Activated T-cell treated with anti-CD3 and anti-CD28 coated beads for 1 hour (primary cell): ENCODE measurements around the gene GUCY1A2.
"Not testable (repeated sequence)": the region's sequence is repeated elsewhere in the genome, so short reads cannot be mapped to it uniquely, and the experiment has no call there.

ENCODE experiments used
- DNase-seq: peaks from one replicate; pipeline ENCODE4 v3.0.0-alpha.2; 2020; ENCODE audit warnings: low read depth

GUCY1A2 gene, protein sequence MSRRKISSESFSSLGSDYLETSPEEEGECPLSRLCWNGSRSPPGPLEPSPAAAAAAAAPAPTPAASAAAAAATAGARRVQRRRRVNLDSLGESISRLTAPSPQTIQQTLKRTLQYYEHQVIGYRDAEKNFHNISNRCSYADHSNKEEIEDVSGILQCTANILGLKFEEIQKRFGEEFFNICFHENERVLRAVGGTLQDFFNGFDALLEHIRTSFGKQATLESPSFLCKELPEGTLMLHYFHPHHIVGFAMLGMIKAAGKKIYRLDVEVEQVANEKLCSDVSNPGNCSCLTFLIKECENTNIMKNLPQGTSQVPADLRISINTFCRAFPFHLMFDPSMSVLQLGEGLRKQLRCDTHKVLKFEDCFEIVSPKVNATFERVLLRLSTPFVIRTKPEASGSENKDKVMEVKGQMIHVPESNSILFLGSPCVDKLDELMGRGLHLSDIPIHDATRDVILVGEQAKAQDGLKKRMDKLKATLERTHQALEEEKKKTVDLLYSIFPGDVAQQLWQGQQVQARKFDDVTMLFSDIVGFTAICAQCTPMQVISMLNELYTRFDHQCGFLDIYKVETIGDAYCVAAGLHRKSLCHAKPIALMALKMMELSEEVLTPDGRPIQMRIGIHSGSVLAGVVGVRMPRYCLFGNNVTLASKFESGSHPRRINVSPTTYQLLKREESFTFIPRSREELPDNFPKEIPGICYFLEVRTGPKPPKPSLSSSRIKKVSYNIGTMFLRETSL

DNA sequence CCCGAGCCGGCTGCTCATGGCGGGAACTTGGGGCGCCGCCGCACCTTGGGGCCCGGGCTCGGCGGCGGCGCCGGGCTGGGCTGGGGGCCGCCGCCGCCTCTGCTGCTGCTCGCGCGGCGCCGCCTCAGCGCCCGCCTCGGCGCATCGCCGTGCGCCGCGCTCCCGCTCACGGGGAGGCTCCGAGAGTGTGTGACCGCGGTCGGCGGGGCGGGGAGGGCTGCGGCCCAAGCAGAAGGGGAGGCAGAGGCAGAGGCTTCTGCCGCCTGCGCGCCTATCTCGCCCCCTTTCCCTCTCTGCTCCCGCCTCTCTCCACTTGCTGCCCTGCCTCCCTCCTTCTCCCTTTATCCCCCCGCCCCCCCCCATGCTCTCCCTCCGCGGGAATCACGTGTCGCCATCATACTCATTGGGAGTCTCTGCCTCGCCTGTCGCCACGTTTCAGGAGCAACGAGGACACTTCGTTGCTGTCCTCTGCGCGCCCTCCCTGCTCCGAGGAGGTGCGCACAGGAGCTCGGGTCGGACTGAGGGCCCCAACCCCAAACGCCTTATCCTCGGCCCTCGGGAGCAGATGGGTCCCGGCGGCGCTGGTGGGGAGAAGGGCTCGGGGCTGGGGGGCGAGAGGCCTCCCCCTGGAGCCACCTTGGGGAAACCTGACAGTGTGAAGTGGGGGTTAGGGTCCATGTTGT lies at the start of gene GUCY1A2:
Gene GUCY1A2, minus strand, starts transcription at position 258 of the 683 bp plus-strand sequence. CDS start 421 bp downstream, outside the sequence.
- DNase-seq = no peak

DNA sequence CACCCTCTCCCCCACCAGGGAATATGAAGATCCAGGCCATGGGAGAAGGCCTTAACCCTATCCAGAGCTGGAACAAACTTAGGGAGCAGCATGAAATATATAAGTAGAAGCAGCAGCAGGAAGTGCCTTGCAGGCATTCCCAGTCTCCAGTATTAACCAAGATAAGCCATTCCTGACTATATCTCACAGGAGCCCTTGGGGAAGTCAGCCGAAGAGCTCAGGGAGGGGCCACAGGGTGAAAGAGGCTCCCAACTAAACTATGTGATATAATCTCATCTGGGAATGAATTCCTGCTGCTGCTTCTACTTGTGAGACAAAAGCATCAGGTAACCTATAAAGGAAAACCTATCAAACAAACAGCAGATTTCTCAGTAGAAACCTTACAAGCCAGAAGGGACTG lies 36.1 kb upstream of the GUCY1A2 start:
- DNase-seq = no peak

DNA sequence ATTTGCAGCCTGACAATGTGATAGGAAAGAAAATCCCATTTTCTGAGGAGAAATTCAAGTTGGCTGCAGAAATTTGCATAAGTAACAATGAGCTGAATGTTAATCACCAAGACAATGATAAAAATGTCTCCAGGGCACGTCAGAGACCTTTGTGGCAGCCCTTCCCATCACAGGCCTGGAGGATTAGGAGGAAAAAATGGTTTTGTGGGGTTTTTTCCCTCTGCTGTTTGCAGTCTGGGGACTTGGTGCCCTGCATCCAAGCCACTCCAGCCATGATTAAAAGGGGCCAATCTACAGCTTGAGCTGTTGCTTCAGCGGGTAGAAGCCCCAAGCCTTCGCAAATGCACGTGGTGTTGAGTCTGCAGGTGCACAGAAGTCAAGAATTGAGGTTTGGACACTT lies 33.1 kb upstream of the GUCY1A2 start:
- DNase-seq = not testable (repeated sequence)

DNA sequence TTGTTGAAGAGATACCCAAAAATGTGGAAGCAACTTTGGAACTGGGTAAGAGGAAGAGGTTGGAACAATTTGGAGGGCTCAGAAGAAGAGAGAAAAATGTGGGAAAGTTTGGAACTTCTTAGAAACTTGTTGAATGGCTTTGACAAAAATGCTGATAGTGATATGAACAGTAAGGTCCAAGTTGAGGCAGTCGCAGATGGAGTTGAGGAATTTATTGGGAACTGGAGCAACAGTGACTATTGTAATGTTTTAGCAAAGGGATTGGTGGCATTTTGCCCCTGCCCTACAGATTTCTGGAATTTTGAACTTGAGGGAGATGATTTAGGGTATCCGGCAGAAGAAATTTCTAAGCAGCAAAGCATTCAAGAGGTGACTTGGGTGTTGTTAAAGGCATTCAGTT lies 32.6 kb upstream of the GUCY1A2 start:
- not testable (repeated sequence) for DNase-seq

DNA sequence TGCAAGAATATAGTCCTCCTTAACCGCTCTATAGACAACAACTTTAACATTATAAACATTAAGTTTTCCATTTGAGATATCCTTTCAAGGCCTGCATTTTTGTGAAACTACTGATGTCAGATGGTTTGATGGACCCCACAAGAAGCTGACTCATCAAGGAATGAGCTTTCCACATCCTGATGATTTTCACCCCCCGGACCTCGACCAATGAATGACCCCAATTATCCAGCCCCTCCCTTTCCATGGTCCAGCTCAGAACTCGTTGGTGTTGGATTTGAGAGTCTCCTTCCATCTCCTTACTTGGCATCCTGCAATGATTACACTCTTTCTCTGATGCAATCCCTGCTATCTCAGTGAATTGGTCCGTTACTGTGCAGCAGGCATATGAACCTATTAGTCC lies 31.8 kb upstream of the GUCY1A2 start:
- DNase-seq = no peak

DNA sequence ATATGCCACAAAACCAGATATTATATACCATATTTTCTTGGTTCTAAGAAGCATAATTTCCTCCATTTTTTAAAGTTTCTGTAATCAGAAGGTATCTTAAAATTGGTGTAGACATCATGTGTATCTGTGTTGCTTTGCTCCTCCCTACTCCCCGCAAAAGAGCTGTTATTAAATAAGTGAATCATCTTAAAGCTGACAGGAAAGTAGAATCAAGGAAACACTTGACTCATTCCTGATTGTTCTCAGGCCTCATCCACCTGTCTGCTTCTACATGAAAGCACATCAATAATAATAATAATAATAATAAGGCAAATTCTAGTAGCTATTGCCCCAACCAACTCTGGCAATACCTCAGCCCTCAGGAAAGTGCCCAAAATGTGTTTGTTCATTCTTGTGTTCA lies 26.2 kb upstream of the GUCY1A2 start:
- DNase-seq = no peak

DNA sequence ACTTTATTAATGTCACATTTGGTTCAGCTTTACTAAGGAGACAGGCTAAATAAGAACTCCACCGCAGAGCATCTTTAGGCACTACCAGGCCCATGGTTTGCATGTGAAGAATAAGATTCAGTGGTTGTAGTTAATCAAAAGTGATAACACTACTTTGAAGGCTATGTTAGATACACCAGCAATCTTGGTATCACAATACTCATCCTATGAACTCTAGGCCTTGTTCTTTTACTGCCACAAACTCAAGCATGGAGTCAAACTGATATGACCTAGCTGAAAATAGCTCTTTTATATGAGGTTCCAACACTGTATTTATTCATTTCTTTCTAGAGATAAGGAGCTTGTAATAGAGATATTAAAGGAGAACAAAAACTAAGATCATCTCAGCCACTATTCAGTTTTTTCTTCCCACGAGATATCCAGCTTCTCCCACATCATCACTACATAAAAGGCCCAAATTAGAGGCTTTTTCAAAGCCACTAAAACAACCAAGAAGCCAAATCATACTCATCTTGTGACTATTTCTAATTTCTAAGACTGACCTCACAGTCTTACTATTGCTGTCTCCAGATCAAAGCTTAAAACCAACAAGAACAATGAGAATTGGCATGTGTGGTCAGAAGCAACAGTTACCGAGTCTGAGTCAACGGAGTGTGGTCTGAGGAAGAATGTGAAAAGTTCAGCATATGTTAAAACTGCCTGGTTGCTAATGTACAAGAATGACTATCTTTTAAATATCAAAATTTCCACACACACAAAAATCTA lies 25.1 kb upstream of the GUCY1A2 start:
- DNase-seq = no peak

DNA sequence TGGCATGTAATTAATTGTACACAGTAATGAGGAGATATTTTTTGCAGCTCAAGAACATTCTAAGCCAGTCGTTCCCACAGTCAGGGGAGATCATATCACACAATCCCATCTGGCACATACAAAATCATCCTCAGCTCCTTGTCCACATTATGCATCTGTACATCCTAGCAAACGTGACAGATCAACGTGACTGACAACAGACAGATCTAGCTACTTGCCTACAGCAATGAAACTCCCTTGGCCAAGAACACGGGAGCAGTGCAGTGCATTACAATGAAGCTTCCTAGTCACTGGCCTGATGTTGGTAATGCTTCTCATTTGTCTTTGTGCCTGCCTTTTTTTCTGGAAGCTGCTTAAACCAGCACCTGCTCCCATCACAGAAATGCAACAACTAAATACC lies 24.5 kb upstream of the GUCY1A2 start:
- no peak for DNase-seq

DNA sequence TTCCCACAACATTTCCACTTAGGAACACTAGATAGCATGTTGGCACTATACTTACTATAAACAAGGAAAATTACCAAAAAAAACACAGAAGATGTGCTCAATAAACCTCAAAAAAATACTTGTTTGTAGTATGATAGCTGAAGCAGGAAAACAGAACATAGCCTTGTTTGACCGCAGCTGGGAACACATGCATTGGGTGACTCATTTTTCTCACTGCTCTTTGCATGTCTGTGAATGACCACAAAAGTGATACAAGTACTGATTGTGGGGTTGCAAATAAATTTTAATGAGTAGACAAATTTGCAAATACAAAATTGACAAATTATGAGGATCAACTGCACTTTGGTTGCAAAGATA lies 22.8 kb upstream of the GUCY1A2 start:
- no peak for DNase-seq

DNA sequence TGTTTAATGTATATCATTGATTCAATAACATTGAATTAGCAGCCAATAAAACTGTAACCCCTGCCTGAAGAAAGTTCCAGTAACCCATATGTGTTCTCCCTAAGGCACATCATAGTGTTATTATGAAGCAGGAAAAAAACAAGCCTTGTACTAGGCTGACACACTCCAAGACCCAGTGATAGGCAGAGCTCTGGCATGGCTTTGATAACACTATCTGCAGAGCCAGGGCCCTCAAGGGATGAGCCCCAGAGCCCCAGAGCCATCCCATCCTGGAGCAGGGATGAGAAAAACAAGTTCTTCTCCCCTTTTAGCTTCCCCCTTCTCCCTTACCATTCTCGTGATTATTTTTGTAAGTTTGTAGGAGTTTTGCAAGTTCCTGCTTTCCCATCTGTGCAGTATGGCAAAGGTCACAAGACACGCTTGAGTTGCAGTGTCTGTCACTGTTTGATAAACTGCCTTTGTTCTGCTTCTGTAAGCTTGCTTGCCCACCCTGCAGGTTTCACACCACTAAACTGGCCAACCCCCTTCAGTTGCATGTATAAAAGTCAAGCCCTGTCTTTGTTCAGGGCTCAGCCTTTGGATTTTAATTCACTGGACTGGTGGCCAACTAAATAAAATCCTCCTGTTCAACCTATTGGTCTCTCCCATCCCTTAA lies 22.3 kb upstream of the GUCY1A2 start:
- DNase-seq = no peak

DNA sequence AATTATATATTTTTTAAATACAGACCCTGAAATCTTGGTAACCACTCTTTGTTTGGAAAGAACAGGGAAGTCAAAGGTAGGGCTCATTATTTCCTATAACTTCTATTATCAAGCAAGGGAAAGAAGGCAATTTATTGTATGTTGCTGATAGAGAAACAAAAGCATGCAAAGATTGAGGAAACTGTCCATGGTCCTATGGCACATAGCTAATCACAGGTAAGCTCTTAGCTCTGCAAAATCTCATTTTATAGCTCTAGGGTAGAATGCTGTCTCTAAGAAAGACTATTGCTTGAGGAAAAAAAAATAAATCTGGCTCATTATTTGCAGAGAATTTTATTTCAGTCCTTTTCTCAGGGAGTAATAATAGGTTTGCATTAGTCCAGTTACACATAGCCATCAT lies 7.4 kb upstream of the GUCY1A2 start:
- DNase-seq = no peak

DNA sequence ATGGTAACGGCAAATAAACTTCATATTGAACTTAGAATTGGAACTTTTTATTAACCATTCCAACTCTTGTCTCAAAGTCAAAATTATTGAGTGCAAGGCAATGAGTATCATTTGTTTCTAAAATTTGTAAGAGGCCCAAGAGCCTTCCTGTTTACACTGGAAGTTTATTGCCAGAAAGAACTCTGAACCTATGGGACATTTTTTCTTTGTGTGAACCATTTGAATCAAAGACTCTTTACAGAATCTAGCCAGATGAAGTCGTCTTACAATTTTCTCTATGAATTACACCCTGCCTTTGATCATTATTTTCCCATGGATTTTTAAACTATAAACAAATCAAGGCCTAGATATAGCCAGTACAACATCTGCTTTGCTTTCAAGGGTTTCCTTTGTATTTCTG lies 2.3 kb upstream of the GUCY1A2 start:
- DNase-seq = no peak

DNA sequence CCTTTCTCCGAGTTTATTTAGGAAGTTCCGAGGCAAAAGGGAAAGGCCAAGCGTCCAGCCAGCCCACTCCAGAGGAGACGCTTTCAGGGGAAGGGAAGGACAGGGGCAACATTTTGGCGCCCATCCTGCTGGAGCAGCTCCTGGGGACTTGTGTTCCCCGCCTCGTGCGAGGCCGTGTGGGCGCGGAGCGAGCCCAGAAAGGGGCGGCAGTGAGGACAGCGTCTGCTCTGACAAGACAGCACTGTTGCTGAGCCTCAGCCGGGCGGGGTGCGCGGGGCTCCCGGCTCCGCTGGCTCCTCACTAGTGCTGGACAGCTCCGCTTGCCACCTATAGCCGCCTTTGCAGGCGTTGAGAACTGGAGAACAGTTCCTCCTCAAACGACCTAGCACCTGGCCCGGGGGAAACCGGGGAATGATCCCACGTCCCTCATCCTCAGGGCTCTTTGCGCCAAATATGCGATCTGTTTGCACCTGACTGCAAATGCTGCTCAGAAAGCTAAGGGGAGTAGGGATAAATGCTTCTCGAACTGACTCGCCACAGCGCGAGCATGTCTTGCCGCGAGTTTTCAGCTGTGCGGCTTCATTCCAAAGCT lies 722 bp upstream of the GUCY1A2 start:
- no peak for DNase-seq

DNA sequence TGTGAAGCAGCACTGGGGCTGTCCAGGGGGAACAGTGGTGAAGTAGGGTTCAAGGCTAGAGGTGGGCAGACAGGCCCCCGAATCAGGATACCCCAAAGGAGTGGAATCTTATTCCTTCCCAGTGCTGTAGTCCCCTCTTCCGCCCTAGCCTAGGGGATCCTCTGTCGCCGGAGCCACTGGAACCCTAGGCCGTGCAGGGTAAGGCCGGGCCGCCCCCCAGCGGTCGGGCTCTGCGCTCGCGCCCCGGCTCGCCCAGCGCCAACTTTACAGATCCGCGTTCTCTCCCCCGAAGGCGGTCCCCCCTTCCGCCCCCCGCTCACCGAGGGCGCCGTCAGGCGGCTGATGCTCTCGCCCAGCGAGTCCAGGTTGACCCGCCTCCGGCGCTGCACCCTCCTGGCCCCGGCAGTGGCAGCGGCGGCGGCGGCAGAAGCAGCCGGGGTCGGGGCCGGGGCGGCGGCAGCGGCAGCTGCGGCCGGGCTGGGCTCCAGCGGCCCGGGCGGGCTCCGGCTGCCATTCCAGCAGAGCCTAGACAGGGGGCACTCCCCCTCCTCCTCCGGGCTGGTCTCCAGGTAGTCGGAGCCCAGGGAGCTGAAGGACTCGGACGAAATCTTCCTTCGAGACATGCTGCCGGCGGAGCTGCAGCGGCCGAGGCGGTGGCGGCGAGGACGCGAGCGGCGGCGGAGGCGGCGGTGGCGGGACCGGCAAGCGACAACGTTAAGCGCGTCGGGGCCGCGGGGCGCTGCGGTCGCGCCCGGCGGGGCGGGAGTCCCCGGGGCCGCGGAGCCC lies 650 bp downstream of the GUCY1A2 start:
- no peak for DNase-seq

DNA sequence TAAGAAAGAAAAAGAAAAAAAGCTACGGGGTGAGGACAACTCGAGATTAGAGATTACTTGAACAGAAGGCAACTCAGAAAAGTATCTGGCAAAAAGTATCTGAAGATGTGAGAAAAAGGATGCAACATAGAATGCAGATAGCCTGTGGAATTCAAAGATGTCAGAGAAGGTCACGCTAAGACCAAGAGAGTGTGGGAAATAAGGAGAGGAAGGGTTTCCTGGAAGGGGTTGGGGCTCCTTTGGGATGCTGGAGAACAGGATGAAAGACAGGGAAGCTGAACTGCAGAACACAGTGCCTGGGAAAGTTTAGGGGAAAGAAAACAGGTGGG lies 1.2 kb downstream of the GUCY1A2 start:
- DNase-seq = no peak

DNA sequence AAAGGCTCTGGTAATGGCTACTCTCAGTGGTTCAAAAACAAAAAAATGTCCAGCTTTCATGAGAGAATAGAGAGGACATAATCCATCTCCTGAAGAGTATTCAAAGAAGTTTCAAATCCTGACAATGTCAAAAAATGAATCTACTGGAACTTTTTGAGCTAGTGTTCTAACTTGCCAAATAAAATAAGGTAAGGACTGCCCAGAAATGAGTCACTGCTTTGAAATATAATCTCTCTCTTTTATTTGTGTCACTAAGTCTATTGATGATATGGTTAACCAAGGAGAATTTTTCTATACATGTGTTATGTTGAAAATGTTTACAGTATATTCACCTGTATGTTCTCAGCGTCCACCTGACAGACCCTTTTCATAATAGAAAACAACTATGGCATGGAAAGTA lies 3.4 kb downstream of the GUCY1A2 start:
- no peak for DNase-seq

DNA sequence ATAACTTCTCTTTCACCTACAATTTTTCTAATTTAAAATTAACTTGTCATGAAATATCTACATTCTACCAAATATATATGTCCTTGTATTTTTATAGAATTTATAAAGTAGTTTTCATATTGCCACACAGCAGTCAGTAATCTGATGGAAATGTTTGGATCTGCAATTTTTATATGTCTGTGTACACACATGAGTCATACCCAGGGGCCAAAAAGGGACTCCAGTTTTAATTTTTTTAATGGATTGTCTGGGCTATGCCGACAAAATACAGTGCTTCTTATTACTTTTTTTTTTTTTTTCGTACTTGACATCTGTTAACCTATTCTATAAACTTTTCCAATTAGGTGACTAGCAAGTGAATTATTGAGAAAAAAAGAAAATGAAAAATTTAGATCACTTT lies 6.3 kb downstream of the GUCY1A2 start:
- DNase-seq = no peak

DNA sequence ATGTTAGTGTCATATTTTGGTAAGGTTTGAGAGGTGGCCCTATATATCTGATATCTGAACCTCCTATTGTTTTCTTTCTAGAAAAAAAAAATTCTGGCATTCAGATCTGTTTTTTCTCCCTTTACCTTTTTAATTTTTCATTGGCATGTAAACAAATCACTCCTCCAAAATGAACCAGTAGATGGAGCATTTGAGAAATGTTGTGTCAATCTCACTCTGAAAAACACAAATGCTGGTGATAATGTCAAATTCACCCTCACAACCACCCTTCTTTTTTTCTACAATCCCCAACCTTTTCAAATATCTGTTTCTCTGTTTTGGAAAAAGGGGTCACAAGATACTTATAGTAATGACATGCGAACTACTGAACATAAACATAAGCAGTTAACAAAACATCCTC lies 9.1 kb downstream of the GUCY1A2 start:
- DNase-seq = no peak

DNA sequence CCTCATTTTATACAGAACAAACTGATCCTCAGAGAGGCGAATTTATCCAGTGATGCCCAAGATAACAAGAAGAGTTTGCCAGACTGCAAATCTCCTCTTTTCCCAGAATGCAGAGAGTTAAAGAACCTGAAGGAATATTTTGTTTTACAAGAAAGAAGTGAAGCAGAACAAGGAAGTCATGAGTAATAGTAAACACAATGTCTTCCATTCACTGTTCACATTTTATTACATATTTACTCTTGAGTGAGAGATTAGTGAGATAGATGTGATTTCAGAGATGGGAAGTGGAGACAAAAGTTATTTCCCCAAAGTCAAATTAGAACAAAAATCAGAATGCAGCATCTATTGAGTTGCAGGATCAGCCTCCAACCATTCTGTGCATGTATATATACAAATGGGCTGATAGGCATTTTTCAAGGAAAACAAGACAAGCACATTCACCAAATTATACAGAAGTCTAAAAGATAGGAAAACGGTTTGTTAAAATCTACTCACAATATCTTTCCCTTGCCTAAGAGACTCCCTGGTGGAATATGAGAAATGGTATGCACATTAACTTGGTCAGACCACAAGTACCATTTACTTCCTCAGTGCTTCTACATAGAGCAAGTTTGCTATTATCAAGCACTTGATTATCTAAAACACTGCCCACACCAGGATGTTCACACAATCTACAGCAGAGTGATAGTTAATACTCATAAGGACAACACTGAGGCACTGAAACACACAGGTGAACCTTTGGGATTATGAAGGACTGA lies 12.0 kb downstream of the GUCY1A2 start:
- DNase-seq = no peak

DNA sequence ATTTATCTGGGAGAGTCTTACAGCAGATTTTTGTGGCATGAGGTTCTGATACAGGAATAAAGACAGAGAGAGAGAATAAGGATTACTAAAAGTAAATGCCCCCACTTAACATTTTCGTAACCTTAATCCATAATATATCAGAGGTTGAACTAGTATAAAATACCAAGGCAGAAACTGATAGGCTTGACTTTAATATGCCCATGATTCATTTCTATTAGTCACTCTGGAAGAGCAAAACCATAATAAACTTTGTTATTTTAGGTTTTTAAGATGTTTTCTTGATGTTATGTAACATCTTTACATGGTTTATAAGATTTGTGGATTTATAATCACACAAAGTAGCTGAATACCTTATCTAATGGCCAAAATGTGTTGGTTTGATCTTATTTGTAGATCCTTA lies 19.1 kb downstream of the GUCY1A2 start:
- DNase-seq = no peak
